SU-DHL-6 (cell line): Measurements from ENCODE around the gene ADCY5.

Experiments
- H2AFZ ChIP-seq: fragments of 200-600 bp; sonication (generic); 2 replicates; pipeline ENCODE4 v1.6.1; 2014; ENCODE audit warnings: low read depth, mild to moderate bottlenecking, moderate library complexity, mixed read lengths, antibody characterized with exemption, low read length; ENCODE audit not compliant: severe bottlenecking
- H3F3A ChIP-seq: fragments of 200-600 bp; shearing (Covaris generic); 2 replicates; pipeline ENCODE4 v1.6.0; 2016; ENCODE audit warnings: antibody characterized with exemption, mild to moderate bottlenecking; ENCODE audit not compliant: insufficient read depth
- H3K27ac ChIP-seq: fragments of 200-600 bp; sonication (generic); 2 replicates; pipeline ENCODE4 v1.5.1; 2016; ENCODE audit warnings: low read depth, mild to moderate bottlenecking, low read length, moderate library complexity, mixed read lengths
- H3K27me3 ChIP-seq: fragments of 200-600 bp; sonication (generic), shearing (Covaris generic); 2 replicates; pipeline ENCODE4 v1.6.0; 2014; ENCODE audit warnings: mild to moderate bottlenecking, low read length
- H3K36me3 ChIP-seq: fragments of 200-600 bp; sonication (generic); 2 replicates; pipeline ENCODE4 v1.6.1; 2014; ENCODE audit warnings: mild to moderate bottlenecking, low read length, mixed read lengths
- H3K4me2 ChIP-seq: fragments of 300-600, 200-600 bp; shearing (Covaris generic), sonication (generic); 2 replicates; pipeline ENCODE4 v1.6.0; 2014; ENCODE audit warnings: low read length, low read depth, mild to moderate bottlenecking; ENCODE audit not compliant: poor library complexity, severe bottlenecking
- H3K4me3 ChIP-seq: fragments of 200-600 bp; sonication (generic); 2 replicates; pipeline ENCODE4 v1.5.1; 2014; ENCODE audit warnings: antibody characterized with exemption, low read length, mild to moderate bottlenecking, mixed read lengths; ENCODE audit not compliant: insufficient read depth, poor library complexity, severe bottlenecking
- H3K79me2 ChIP-seq: fragments of 200-600 bp; sonication (generic); 2 replicates; pipeline ENCODE4 v1.6.1; 2014; ENCODE audit warnings: mild to moderate bottlenecking, low read length, moderate library complexity; ENCODE audit not compliant: insufficient read depth
- H3K9ac ChIP-seq: fragments of 200-600 bp; sonication (generic); 2 replicates; pipeline ENCODE4 v1.7.0; 2014; ENCODE audit warnings: mild to moderate bottlenecking, low read length
- H3K9me2 ChIP-seq: fragments of 200-600 bp; sonication (generic); replicated peaks from 2 replicates; pipeline ENCODE4 v1.6.1; 2014; ENCODE audit warnings: low read length; ENCODE audit not compliant: insufficient read depth
- H3K9me3 ChIP-seq: fragments of 200-600 bp; sonication (generic); 2 replicates; pipeline ENCODE4 v1.6.1; 2014; ENCODE audit warnings: low read length, mixed read lengths; ENCODE audit not compliant: insufficient read depth
- H4K20me1 ChIP-seq: fragments of 200-600 bp; sonication (generic); 2 replicates; pipeline ENCODE4 v1.6.1; 2014; ENCODE audit warnings: low read depth, mild to moderate bottlenecking, antibody characterized with exemption, low read length, moderate library complexity, mixed read lengths
- EZH2phosphoT487 ChIP-seq: fragments of 200-600 bp; sonication (generic), shearing (Covaris generic); conservative IDR thresholded peaks from 2 replicates; pipeline ENCODE4 v1.6.1; 2018; ENCODE audit warnings: mild to moderate bottlenecking, antibody characterized with exemption, low read length, moderate library complexity, mixed read lengths
- TF ChIP-seq, protein P1 (sequence below): fragments of 200-600 bp; sonication (generic); IDR thresholded peaks from one replicate; pipeline ENCODE4 v1.5.1; 2017; ENCODE audit warnings: antibody characterized with exemption, mild to moderate bottlenecking, low read length, moderate library complexity; ENCODE audit not compliant: insufficient read depth, poor library complexity, severe bottlenecking

The ADCY5 gene

GRCh38 chr3:123385499-123385898, 63.4 kb downstream of the ADCY5 start:
- Histone ChIP-seq H3K9me2 (no peaks in the 10 kb centered on the region), H3K4me3 (no peak overlapping the region), H3K79me2 (no peaks in the 10 kb centered on the region), H3K36me3 (no peaks in the 10 kb centered on the region), H2AFZ (no peak overlapping the region), H3K9me3 (no peaks in the 10 kb centered on the region), H3F3A (no peaks in the 10 kb centered on the region), H3K9ac (no peak overlapping the region), H3K27ac (no peak overlapping the region), H4K20me1 (no peaks in the 10 kb centered on the region), H3K27me3 (no peaks in the 10 kb centered on the region), H3K4me2 (no peak overlapping the region)
- TF ChIP-seq, protein P1, sequence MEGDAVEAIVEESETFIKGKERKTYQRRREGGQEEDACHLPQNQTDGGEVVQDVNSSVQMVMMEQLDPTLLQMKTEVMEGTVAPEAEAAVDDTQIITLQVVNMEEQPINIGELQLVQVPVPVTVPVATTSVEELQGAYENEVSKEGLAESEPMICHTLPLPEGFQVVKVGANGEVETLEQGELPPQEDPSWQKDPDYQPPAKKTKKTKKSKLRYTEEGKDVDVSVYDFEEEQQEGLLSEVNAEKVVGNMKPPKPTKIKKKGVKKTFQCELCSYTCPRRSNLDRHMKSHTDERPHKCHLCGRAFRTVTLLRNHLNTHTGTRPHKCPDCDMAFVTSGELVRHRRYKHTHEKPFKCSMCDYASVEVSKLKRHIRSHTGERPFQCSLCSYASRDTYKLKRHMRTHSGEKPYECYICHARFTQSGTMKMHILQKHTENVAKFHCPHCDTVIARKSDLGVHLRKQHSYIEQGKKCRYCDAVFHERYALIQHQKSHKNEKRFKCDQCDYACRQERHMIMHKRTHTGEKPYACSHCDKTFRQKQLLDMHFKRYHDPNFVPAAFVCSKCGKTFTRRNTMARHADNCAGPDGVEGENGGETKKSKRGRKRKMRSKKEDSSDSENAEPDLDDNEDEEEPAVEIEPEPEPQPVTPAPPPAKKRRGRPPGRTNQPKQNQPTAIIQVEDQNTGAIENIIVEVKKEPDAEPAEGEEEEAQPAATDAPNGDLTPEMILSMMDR = no peak
- TF ChIP-seq EZH2phosphoT487 = no peak

DNA sequence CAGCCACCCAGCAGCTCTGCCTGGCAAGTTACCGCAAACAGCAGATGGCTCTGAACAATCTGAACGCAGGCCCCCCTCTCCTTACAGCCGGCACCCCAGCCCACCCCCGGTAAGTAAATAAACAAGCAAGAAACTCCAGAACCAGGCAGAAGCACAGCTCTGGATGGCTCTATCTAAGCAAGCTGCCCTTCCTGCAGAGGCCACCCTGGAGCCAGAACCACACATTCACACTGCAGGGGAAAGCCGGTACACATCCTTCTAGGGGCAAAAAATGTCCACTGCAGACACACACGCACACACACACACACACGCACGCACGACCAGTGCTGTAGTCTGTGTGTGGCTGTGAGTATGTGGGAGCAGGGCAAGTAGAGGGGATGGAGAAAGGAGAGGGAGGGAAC, 63.9 kb downstream of the ADCY5 start:
- Histone ChIP-seq H2AFZ (no peak overlapping the region), H3K9ac (no peak overlapping the region), H3K4me2 (no peak overlapping the region), H3K9me3 (no peaks in the 10 kb centered on the region), H3K27me3 (no peaks in the 10 kb centered on the region), H4K20me1 (no peaks in the 10 kb centered on the region), H3K27ac (no peak overlapping the region), H3K36me3 (no peaks in the 10 kb centered on the region), H3K9me2 (no peaks in the 10 kb centered on the region), H3K4me3 (no peak overlapping the region), H3F3A (no peaks in the 10 kb centered on the region), H3K79me2 (no peaks in the 10 kb centered on the region)
- TF ChIP-seq EZH2phosphoT487 = no peak
- TF ChIP-seq, protein P1 = no peak

DNA sequence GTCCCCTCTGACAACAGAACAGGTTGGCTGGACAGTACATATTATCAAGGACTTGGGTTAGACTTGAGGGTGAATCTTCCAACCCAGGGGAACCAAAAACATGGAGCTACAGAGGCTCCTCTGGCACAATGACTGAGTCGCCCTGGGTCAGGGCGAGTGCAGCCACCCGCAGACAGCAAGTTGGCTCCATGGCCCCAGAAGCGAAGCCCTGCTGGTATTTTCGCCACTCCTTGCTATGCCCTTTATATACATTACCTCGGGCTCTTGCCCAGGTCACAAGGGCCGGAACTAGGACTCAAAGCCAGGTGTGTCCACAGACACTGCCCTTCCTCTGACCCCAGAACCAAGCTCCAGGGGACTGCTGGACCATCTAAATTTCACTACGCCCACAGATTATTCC, 64.6 kb downstream of the ADCY5 start:
- Histone ChIP-seq H3F3A (no peaks in the 10 kb centered on the region), H3K36me3 (no peaks in the 10 kb centered on the region), H3K4me2 (no peak overlapping the region), H3K9me2 (no peaks in the 10 kb centered on the region), H3K9me3 (no peaks in the 10 kb centered on the region), H4K20me1 (no peaks in the 10 kb centered on the region), H3K27ac (no peak overlapping the region), H3K27me3 (no peaks in the 10 kb centered on the region), H3K9ac (no peak overlapping the region), H3K79me2 (no peaks in the 10 kb centered on the region), H3K4me3 (no peak overlapping the region), H2AFZ (no peak overlapping the region)
- no peak for TF ChIP-seq EZH2phosphoT487
- TF ChIP-seq, protein P1 = no peak
